K562 (cell line): ENCODE data around the gene SESN2. TPM values are rescaled to one million over a fixed set of nuclear protein-coding genes. Genes with fewer than 3 reads are reported as not detected.

Source experiments
- BACH1 ChIP-seq: fragments of 200-800 bp; sonication (Bioruptor generic); IDR thresholded peaks from 2 replicates; pipeline ENCODE4 v1.6.1; 2016; ENCODE audit warnings: missing genetic modification characterization, missing compliant biosample characterization
- ELF4 ChIP-seq: fragments of 450-650 bp; formaldehyde crosslinking; IDR thresholded peaks from 2 replicates; pipeline ENCODE4 v1.4.0; 2022; ENCODE audit warnings: missing genetic modification characterization
- JUND ChIP-seq, 2 experiments: IDR thresholded peaks; 2 replicates in 1 of 2; 3 replicates in 1 of 2; pipeline ENCODE4 v1.6.1; 2011; ENCODE audit warnings: borderline replicate concordance in 2 of 2, low read depth in 2 of 2, low read length in 2 of 2, improper control_type of control experiment in 1 of 2, missing biosample characterization in 1 of 2, missing genetic modification characterization in 1 of 2, missing genetic modification reagents in 1 of 2
- MEF2A ChIP-seq: IDR thresholded peaks from 2 replicates; pipeline ENCODE4 v1.6.1; 2011; ENCODE audit warnings: low read depth, mild to moderate bottlenecking, low read length, moderate library complexity; ENCODE audit not compliant: control insufficient read depth
- RBM17 ChIP-seq: fragments of 200-400 bp; formaldehyde crosslinking; IDR thresholded peaks from 2 replicates; pipeline ENCODE4 v1.6.1; 2017; ENCODE audit warnings: low read depth, mild to moderate bottlenecking, low read length, borderline replicate concordance
- SAP30 ChIP-seq: fragments of 200-600 bp; sonication (generic); IDR thresholded peaks from 2 replicates; pipeline ENCODE4 v1.6.1; 2012; ENCODE audit warnings: borderline replicate concordance, low read depth, mild to moderate bottlenecking, moderate library complexity, low read length, control low read depth, inconsistent platforms; ENCODE audit not compliant: insufficient read depth, poor library complexity, severe bottlenecking
- SMARCA5 ChIP-seq: fragments of 450-650 bp; IDR thresholded peaks from 2 replicates; pipeline ENCODE4 v1.6.1; 2016
- SUPT5H ChIP-seq: fragments of 450-650 bp; IDR thresholded peaks from 2 replicates; pipeline ENCODE4 v1.6.1; 2016
- ZNF75A ChIP-seq: fragments of 450-650 bp; formaldehyde crosslinking; IDR thresholded peaks from 2 replicates; pipeline ENCODE4 v1.4.0; 2020; ENCODE audit warnings: mild to moderate bottlenecking
- polyA plus RNA-seq, 8 experiments: library from polyadenylated mRNA; depleted of rRNA in 4 of 8; stranded (reverse) in 5 of 8; unstranded in 3 of 8; fragments of >200 nt; fragmentation: Nextera tagmentation in 2 of 8; fragmentation: Illumina TruSeq in 1 of 8; extraction: Ambion mirVana in 2 of 8; extraction: Trizol in 1 of 8; gene quantifications; 2 replicates each; pipeline versions ENCODE4 v1.2.1 to v1.2.3, GENCODE V29; 2011 to 2014; ENCODE audit warnings: inconsistent platforms in 1 of 8, missing spikeins in 1 of 8
- total RNA-seq, 7 experiments: library from RNA; depleted of rRNA in 6 of 7; stranded (reverse); fragments of >200 nt in 6 of 7; fragmentation: Illumina TruSeq in 2 of 7; extraction: Trizol in 2 of 7; gene quantifications; 2 replicates each; pipeline versions ENCODE4 v1.2.1 to v1.2.3, GENCODE V29; 2011 to 2021; ENCODE audit warnings: low replicate concordance in 1 of 7
- TF ChIP-seq, protein P1 (sequence below), 2 experiments: fragments of 450-650 bp; IDR thresholded peaks; 2 replicates each; pipeline ENCODE4 v1.6.1; 2018; ENCODE audit warnings: mild to moderate bottlenecking in 2 of 2, low read depth in 1 of 2; ENCODE audit not compliant: partially characterized antibody in 2 of 2
- TF ChIP-seq, protein P2 (sequence below): fragments of 150-350 bp; conservative IDR thresholded peaks from 2 replicates; pipeline ENCODE4 v1.6.1; 2014; ENCODE audit warnings: low read length
- TF ChIP-seq, protein P3 (sequence below): fragments of 450-650 bp; IDR thresholded peaks from 2 replicates; pipeline ENCODE4 v1.7.0; 2016; ENCODE audit warnings: borderline replicate concordance
- TF ChIP-seq, protein P4 (sequence below): fragments of 200-800 bp; sonication (Bioruptor generic); IDR thresholded peaks from 2 replicates; pipeline ENCODE4 v1.6.1; 2017; ENCODE audit warnings: missing genetic modification characterization, missing compliant biosample characterization

Gene SESN2
- total and polyA plus RNA-seq, 9 of the 15 experiments (the other 6 are each of a cell fraction or from before 2014, with no cell fraction given) = 3.7 to 71.3 (median 16.8) TPM

DNA sequence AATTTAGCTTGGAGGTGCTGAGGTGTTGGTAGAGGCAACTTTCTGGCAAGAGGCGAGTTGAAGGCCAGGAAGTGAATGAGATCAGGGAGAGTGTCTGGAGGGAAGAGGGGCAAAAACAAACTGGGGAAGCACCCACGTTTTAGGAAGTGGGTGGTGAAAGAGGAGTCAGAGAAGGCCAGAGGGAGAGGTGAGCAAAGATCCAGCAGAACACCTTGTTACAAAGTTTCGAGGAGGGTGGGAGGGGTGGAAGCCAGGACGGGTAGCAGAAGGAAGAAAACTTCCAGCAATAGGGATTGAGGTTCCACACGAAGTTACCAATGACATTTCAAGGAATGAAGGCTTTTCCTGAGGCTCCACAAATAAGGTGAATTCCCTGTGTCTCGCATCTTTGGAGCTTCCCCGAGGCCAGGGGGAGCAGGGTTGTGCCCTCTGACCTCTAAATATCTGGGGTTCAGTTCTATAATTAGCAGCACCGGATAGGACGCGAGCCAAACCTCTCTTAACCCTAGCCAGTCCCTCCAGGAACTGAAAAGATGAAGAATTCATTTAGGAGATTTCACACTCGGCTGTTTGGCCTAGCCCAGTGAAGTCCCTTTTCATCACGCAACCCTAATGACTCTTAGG is 578 bp upstream of the SESN2 start (continued):
- TF ChIP-seq, protein P1, sequence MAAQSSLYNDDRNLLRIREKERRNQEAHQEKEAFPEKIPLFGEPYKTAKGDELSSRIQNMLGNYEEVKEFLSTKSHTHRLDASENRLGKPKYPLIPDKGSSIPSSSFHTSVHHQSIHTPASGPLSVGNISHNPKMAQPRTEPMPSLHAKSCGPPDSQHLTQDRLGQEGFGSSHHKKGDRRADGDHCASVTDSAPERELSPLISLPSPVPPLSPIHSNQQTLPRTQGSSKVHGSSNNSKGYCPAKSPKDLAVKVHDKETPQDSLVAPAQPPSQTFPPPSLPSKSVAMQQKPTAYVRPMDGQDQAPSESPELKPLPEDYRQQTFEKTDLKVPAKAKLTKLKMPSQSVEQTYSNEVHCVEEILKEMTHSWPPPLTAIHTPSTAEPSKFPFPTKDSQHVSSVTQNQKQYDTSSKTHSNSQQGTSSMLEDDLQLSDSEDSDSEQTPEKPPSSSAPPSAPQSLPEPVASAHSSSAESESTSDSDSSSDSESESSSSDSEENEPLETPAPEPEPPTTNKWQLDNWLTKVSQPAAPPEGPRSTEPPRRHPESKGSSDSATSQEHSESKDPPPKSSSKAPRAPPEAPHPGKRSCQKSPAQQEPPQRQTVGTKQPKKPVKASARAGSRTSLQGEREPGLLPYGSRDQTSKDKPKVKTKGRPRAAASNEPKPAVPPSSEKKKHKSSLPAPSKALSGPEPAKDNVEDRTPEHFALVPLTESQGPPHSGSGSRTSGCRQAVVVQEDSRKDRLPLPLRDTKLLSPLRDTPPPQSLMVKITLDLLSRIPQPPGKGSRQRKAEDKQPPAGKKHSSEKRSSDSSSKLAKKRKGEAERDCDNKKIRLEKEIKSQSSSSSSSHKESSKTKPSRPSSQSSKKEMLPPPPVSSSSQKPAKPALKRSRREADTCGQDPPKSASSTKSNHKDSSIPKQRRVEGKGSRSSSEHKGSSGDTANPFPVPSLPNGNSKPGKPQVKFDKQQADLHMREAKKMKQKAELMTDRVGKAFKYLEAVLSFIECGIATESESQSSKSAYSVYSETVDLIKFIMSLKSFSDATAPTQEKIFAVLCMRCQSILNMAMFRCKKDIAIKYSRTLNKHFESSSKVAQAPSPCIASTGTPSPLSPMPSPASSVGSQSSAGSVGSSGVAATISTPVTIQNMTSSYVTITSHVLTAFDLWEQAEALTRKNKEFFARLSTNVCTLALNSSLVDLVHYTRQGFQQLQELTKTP (IDR thresholded peaks at IDR 0.05; ENCODE audit: low read depth in 1 of 2, partially characterized antibody in 2 of 2) = peak in 1 of 2 experiments; percentile 73
- no peak for TF ChIP-seq SAP30
- no peak for TF ChIP-seq SUPT5H
- TF ChIP-seq SMARCA5 = peak; percentile 46; the same call in 1 of the 2 replicates
- peak; percentile 7; the same call in 1 of the 2 replicates for TF ChIP-seq ELF4
- TF ChIP-seq, protein P2, sequence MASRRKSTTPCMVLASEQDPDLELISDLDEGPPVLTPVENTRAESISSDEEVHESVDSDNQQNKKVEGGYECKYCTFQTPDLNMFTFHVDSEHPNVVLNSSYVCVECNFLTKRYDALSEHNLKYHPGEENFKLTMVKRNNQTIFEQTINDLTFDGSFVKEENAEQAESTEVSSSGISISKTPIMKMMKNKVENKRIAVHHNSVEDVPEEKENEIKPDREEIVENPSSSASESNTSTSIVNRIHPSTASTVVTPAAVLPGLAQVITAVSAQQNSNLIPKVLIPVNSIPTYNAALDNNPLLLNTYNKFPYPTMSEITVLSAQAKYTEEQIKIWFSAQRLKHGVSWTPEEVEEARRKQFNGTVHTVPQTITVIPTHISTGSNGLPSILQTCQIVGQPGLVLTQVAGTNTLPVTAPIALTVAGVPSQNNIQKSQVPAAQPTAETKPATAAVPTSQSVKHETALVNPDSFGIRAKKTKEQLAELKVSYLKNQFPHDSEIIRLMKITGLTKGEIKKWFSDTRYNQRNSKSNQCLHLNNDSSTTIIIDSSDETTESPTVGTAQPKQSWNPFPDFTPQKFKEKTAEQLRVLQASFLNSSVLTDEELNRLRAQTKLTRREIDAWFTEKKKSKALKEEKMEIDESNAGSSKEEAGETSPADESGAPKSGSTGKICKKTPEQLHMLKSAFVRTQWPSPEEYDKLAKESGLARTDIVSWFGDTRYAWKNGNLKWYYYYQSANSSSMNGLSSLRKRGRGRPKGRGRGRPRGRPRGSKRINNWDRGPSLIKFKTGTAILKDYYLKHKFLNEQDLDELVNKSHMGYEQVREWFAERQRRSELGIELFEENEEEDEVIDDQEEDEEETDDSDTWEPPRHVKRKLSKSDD = no peak
- TF ChIP-seq BACH1 = peak; percentile 78; the same call in 1 of the 2 replicates
- peak; percentile 61 for TF ChIP-seq MEF2A
- 0 out of 2 replicates have a peak, but pooled peaks have one; percentile 73 for TF ChIP-seq ZNF75A
- no peak for TF ChIP-seq RBM17
- TF ChIP-seq, protein P3, sequence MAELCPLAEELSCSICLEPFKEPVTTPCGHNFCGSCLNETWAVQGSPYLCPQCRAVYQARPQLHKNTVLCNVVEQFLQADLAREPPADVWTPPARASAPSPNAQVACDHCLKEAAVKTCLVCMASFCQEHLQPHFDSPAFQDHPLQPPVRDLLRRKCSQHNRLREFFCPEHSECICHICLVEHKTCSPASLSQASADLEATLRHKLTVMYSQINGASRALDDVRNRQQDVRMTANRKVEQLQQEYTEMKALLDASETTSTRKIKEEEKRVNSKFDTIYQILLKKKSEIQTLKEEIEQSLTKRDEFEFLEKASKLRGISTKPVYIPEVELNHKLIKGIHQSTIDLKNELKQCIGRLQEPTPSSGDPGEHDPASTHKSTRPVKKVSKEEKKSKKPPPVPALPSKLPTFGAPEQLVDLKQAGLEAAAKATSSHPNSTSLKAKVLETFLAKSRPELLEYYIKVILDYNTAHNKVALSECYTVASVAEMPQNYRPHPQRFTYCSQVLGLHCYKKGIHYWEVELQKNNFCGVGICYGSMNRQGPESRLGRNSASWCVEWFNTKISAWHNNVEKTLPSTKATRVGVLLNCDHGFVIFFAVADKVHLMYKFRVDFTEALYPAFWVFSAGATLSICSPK = 0 out of 2 replicates have a peak, but pooled peaks have one; percentile 51
- TF ChIP-seq, protein P4, sequence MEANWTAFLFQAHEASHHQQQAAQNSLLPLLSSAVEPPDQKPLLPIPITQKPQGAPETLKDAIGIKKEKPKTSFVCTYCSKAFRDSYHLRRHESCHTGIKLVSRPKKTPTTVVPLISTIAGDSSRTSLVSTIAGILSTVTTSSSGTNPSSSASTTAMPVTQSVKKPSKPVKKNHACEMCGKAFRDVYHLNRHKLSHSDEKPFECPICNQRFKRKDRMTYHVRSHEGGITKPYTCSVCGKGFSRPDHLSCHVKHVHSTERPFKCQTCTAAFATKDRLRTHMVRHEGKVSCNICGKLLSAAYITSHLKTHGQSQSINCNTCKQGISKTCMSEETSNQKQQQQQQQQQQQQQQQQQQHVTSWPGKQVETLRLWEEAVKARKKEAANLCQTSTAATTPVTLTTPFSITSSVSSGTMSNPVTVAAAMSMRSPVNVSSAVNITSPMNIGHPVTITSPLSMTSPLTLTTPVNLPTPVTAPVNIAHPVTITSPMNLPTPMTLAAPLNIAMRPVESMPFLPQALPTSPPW (CRISPR knock-in tag) = no peak
- no peak for TF ChIP-seq JUND (IDR thresholded peaks at IDR 0.05; ENCODE audit: borderline replicate concordance, low read depth, low read length)
- no peak; the same call in 2 of the 3 replicates for TF ChIP-seq JUND (tag; IDR thresholded peaks at IDR 0.05; ENCODE audit: borderline replicate concordance, low read depth, low read length)
